ENCODE data around the gene PM20D1.
"Not testable (repeated sequence)": the region's sequence is repeated elsewhere in the genome, so short reads cannot be mapped to it uniquely, and the experiment has no call there.

PM20D1 gene

GRCh38 chr1:205858141-205858961 lies 8.4 kb upstream of the PM20D1 start:
- no peak for TF ChIP-seq YY1 (IDR thresholded peaks at IDR 0.05; ENCODE audit: insufficient read depth, insufficient read length)
- no peak for TF ChIP-seq ZNF274 (IDR thresholded peaks at IDR 0.05; ENCODE audit: low read depth, low read length)
- TF ChIP-seq SUZ12 (IDR thresholded peaks at IDR 0.05; ENCODE audit: extremely low read depth, insufficient read depth, insufficient read length): no peak
- H3K9me3 ChIP-seq (ENCODE audit: insufficient read depth, low read length): 0 out of 2 replicates have a peak, but pooled peaks cover 4% of the 10 kb centered on the region
- H3K4me3 ChIP-seq (ENCODE audit: insufficient read length, low read depth): no peak overlapping the region
- no peaks in the 10 kb centered on the region for H3K27me3 ChIP-seq (ENCODE audit: insufficient read depth, insufficient read length)
- no peaks in the 10 kb centered on the region for H3K36me3 ChIP-seq (ENCODE audit: insufficient read depth, insufficient read length, low read length)
- no peaks in the 10 kb centered on the region for H3K4me1 ChIP-seq (ENCODE audit: insufficient read depth, insufficient read length)
- H3K9ac ChIP-seq (ENCODE audit: insufficient read length, low read depth): no peak overlapping the region
- no peak for DNase-seq (ENCODE audit: low read depth, low spot score)

GRCh38 chr1:205857501-205857900 lies 7.6 kb upstream of the PM20D1 start:
- H3K9ac ChIP-seq (ENCODE audit: insufficient read length, low read depth); H3K27me3 ChIP-seq (ENCODE audit: insufficient read depth, insufficient read length); H3K9me3 ChIP-seq (ENCODE audit: insufficient read depth, low read length); H3K36me3 ChIP-seq (ENCODE audit: insufficient read depth, insufficient read length, low read length); H3K4me3 ChIP-seq (ENCODE audit: insufficient read length, low read depth); H3K4me1 ChIP-seq (ENCODE audit: insufficient read depth, insufficient read length); DNase-seq (ENCODE audit: low read depth, low spot score): not testable (repeated sequence)

- H3K27me3 ChIP-seq (ENCODE audit: insufficient read depth, insufficient read length): no peaks in the 10 kb centered on the region
- H3K9ac ChIP-seq (ENCODE audit: insufficient read length, low read depth): no peak overlapping the region
- no peak overlapping the region for H3K4me3 ChIP-seq (ENCODE audit: insufficient read length, low read depth)
- H3K9me3 ChIP-seq (ENCODE audit: insufficient read depth, low read length): peaks cover 18% of the 10 kb centered on the region
- H3K4me1 ChIP-seq (ENCODE audit: insufficient read depth, insufficient read length): no peaks in the 10 kb centered on the region
- TF ChIP-seq YY1 (IDR thresholded peaks at IDR 0.05; ENCODE audit: insufficient read depth, insufficient read length): no peak
- DNase-seq (ENCODE audit: low read depth, low spot score): no peak
- no peaks in the 10 kb centered on the region for H3K36me3 ChIP-seq (ENCODE audit: insufficient read depth, insufficient read length, low read length)
These were observed 6.5 kb upstream of the PM20D1 start for GRCh38 chr1:205856433-205856832.

- Histone ChIP-seq H3K27me3 (ENCODE audit: insufficient read depth, insufficient read length) (no peaks in the 10 kb centered on the region), H3K9ac (ENCODE audit: insufficient read length, low read depth) (no peak overlapping the region), H3K36me3 (ENCODE audit: insufficient read depth, insufficient read length, low read length) (no peaks in the 10 kb centered on the region), H3K4me3 (ENCODE audit: insufficient read length, low read depth) (no peak overlapping the region), H3K4me1 (ENCODE audit: insufficient read depth, insufficient read length) (no peaks in the 10 kb centered on the region), H3K9me3 (ENCODE audit: insufficient read depth, low read length) (peaks cover 18% of the 10 kb centered on the region)
- no peak for DNase-seq (ENCODE audit: low read depth, low spot score)
- TF ChIP-seq YY1 (IDR thresholded peaks at IDR 0.05; ENCODE audit: insufficient read depth, insufficient read length) (no peak), ZNF274 (IDR thresholded peaks at IDR 0.05; ENCODE audit: low read depth, low read length) (no peak), SUZ12 (IDR thresholded peaks at IDR 0.05; ENCODE audit: extremely low read depth, insufficient read depth, insufficient read length) (no peak)
These were observed 3.0 kb upstream of the PM20D1 start for GRCh38 chr1:205852969-205853368.

GRCh38 chr1:205851993-205852392 lies 2.1 kb upstream of the PM20D1 start:
- H3K9ac ChIP-seq (ENCODE audit: insufficient read length, low read depth): no peak overlapping the region
- no peak for DNase-seq (ENCODE audit: low read depth, low spot score)
- TF ChIP-seq YY1 (IDR thresholded peaks at IDR 0.05; ENCODE audit: insufficient read depth, insufficient read length) (no peak), SUZ12 (IDR thresholded peaks at IDR 0.05; ENCODE audit: extremely low read depth, insufficient read depth, insufficient read length) (no peak), ZNF274 (IDR thresholded peaks at IDR 0.05; ENCODE audit: low read depth, low read length) (no peak)

GRCh38 chr1:205843036-205843859 lies 6.7 kb downstream of the PM20D1 start:
- Histone ChIP-seq H3K9ac (ENCODE audit: insufficient read length, low read depth) (no peak overlapping the region), H3K27me3 (ENCODE audit: insufficient read depth, insufficient read length) (no peaks in the 10 kb centered on the region), H3K36me3 (ENCODE audit: insufficient read depth, insufficient read length, low read length) (no peaks in the 10 kb centered on the region), H3K4me3 (ENCODE audit: insufficient read length, low read depth) (no peak overlapping the region), H3K9me3 (ENCODE audit: insufficient read depth, low read length) (no peaks in the 10 kb centered on the region), H3K4me1 (ENCODE audit: insufficient read depth, insufficient read length) (peaks cover 4% of the 10 kb centered on the region)
- DNase-seq (ENCODE audit: low read depth, low spot score): no peak
- TF ChIP-seq YY1 (IDR thresholded peaks at IDR 0.05; ENCODE audit: insufficient read depth, insufficient read length) (no peak), SUZ12 (IDR thresholded peaks at IDR 0.05; ENCODE audit: extremely low read depth, insufficient read depth, insufficient read length) (no peak), ZNF274 (IDR thresholded peaks at IDR 0.05; ENCODE audit: low read depth, low read length) (no peak)

More at GRCh38 chr1:205851993-205852392, 2.1 kb upstream of the PM20D1 start:
- Histone ChIP-seq H3K9me3 (ENCODE audit: insufficient read depth, low read length) (peaks cover 18% of the 10 kb centered on the region), H3K4me3 (ENCODE audit: insufficient read length, low read depth) (no peak overlapping the region), H3K36me3 (ENCODE audit: insufficient read depth, insufficient read length, low read length) (no peaks in the 10 kb centered on the region), H3K4me1 (ENCODE audit: insufficient read depth, insufficient read length) (no peaks in the 10 kb centered on the region), H3K27me3 (ENCODE audit: insufficient read depth, insufficient read length) (no peaks in the 10 kb centered on the region)

- H3K4me1 ChIP-seq (ENCODE audit: insufficient read depth, insufficient read length): peaks cover 4% of the 10 kb centered on the region
- H3K4me3 ChIP-seq (ENCODE audit: insufficient read length, low read depth): no peak overlapping the region
- no peak for TF ChIP-seq SUZ12 (IDR thresholded peaks at IDR 0.05; ENCODE audit: extremely low read depth, insufficient read depth, insufficient read length)
- TF ChIP-seq YY1 (IDR thresholded peaks at IDR 0.05; ENCODE audit: insufficient read depth, insufficient read length): no peak
- TF ChIP-seq ZNF274 (IDR thresholded peaks at IDR 0.05; ENCODE audit: low read depth, low read length): no peak
- H3K9me3 ChIP-seq (ENCODE audit: insufficient read depth, low read length): no peaks in the 10 kb centered on the region
- no peak for DNase-seq (ENCODE audit: low read depth, low spot score)
- H3K36me3 ChIP-seq (ENCODE audit: insufficient read depth, insufficient read length, low read length): no peaks in the 10 kb centered on the region
- H3K9ac ChIP-seq (ENCODE audit: insufficient read length, low read depth): no peak overlapping the region
- H3K27me3 ChIP-seq (ENCODE audit: insufficient read depth, insufficient read length): no peaks in the 10 kb centered on the region
These were observed 7.7 kb downstream of the PM20D1 start for GRCh38 chr1:205842229-205842628.

Data from NT2/D1 (cell line).